ENCODE results near the gene EXOC7.

- TF ChIP-seq CTCF (IDR thresholded peaks at IDR 0.05) (no peak), EP300 (IDR thresholded peaks at IDR 0.05; ENCODE audit: low read depth) (no peak), POLR2A (IDR thresholded peaks at IDR 0.05) (no peak)
Measured at GRCh38 chr17:76124582-76125390, 21.2 kb upstream of the EXOC7 start.
